HCT116 (cell line): ENCODE results near the gene ADARB2. TPM values are rescaled to one million over a fixed set of nuclear protein-coding genes. Genes with fewer than 3 reads are reported as not detected.

Experiments
- ATAC-seq: fragments of 200-7000 bp; cut with Tn5 transposase; 2 replicates; pipeline ENCODE4 v1.9.1; 2020; ENCODE audit warnings: mild to moderate bottlenecking, moderate library complexity
- BruUV-seq: library from RNA; stranded (reverse); fragments of 400-500 nt; replicated peaks from 2 replicates; lab custom pipeline; 2021; lab: Mats Ljungman, UMichigan
- CTCF ChIA-PET: fragments of 300-600 bp; sonication (Branson Sonifier 250); formaldehyde crosslinking; loops from one replicate; lab custom pipeline; 2021; ENCODE audit warnings: antibody characterized with exemption; lab: Charles Lee
- POLR2A ChIA-PET: fragments of 300-600, 350-600 bp; sonication (Branson Sonifier 250); formaldehyde crosslinking; loops from one replicate; lab custom pipeline; 2021; ENCODE audit warnings: antibody characterized with exemption; lab: Charles Lee
- RAD21 ChIA-PET, 2 experiments: fragments of 300-600 bp; sonication (Branson Sonifier 250); formaldehyde crosslinking; loops; one replicate each; lab custom pipeline; 2023; ENCODE audit warnings: low total read pairs in 2 of 2; ENCODE audit not compliant: uncharacterized antibody in 2 of 2, unreplicated experiment in 2 of 2, low non-redundant PET in 1 of 2; lab: Charles Lee
- DNase-seq: peaks from one replicate; pipeline ENCODE4 v3.0.0-alpha.2; 2010; ENCODE audit warnings: low read depth, low spot score
- H2AFZ ChIP-seq: fragments of 200-600 bp; shearing (Covaris generic), sonication (generic); 2 replicates; pipeline ENCODE4 v1.6.1; 2017; ENCODE audit warnings: low read depth, mixed run types, mixed read lengths, antibody characterized with exemption, low read length; ENCODE audit not compliant: poor library complexity, severe bottlenecking
- H3K27ac ChIP-seq: 2 replicates; pipeline ENCODE4 v1.5.1; 2012; ENCODE audit warnings: low read depth, low read length
- H3K27me3 ChIP-seq: fragments of 200-600 bp; sonication (generic); 2 replicates; pipeline ENCODE4 v1.6.1; 2016; ENCODE audit warnings: mixed run types, low read length, mixed read lengths; ENCODE audit not compliant: insufficient read depth
- H3K36me3 ChIP-seq, 2 experiments: fragments of 200-500 bp in 1 of 2; fragments of 200-600 bp in 1 of 2; sonication (Bioruptor generic) in 1 of 2; sonication (generic) in 1 of 2; 2 replicates each; pipeline versions ENCODE4 v1.5.1 to v1.6.1; 2014 to 2016; ENCODE audit warnings: low read length in 2 of 2, inconsistent platforms in 1 of 2, mixed read lengths in 1 of 2, mixed run types in 1 of 2; ENCODE audit not compliant: insufficient read depth in 2 of 2, control insufficient read depth in 1 of 2
- H3K4me1 ChIP-seq, 2 experiments: fragments of 200-600 bp in 1 of 2; sonication (generic) in 1 of 2; 2 replicates each; pipeline versions ENCODE4 v1.5.1 to v1.6.1; 2012 to 2017; ENCODE audit warnings: low read length in 2 of 2, inconsistent platforms in 1 of 2, mild to moderate bottlenecking in 1 of 2, mixed read lengths in 1 of 2, mixed run types in 1 of 2, moderate library complexity in 1 of 2; ENCODE audit not compliant: insufficient read depth in 2 of 2, control insufficient read depth in 1 of 2
- H3K4me2 ChIP-seq: fragments of 200-600 bp; sonication (generic); 2 replicates; pipeline ENCODE4 v1.6.1; 2017; ENCODE audit warnings: mixed run types, low read length, mixed read lengths
- H3K4me3 ChIP-seq, 2 experiments: fragments of 200-600 bp in 1 of 2; sonication (generic) in 1 of 2; replicated peaks in 1 of 2; 2 replicates each; pipeline ENCODE4 v1.5.1; 2011 to 2016; ENCODE audit warnings: low read length in 2 of 2, control low read depth in 1 of 2, low read depth in 1 of 2, mild to moderate bottlenecking in 1 of 2, mixed read lengths in 1 of 2, mixed run types in 1 of 2
- H3K79me2 ChIP-seq: fragments of 200-600 bp; sonication (generic); 2 replicates; pipeline ENCODE4 v1.6.1; 2017; ENCODE audit warnings: mild to moderate bottlenecking, mixed run types, low read length, moderate library complexity, mixed read lengths; ENCODE audit not compliant: insufficient read depth
- H3K9ac ChIP-seq: fragments of 200-600 bp; sonication (generic); 2 replicates; pipeline ENCODE4 v1.6.1; 2016; ENCODE audit warnings: low read length, mixed read lengths
- H3K9me2 ChIP-seq: fragments of 200-600 bp; sonication (generic), shearing (Covaris generic); 2 replicates; pipeline ENCODE4 v1.6.1; 2017; ENCODE audit warnings: mixed run types, mild to moderate bottlenecking, moderate library complexity; ENCODE audit not compliant: insufficient read depth
- H3K9me3 ChIP-seq, 2 experiments: fragments of 200-500 bp in 1 of 2; fragments of 200-600 bp in 1 of 2; sonication (Bioruptor generic) in 1 of 2; sonication (generic) in 1 of 2; 2 replicates each; pipeline ENCODE4 v1.6.1; 2014 to 2017; ENCODE audit warnings: low read length in 2 of 2, mixed read lengths in 2 of 2, inconsistent platforms in 1 of 2, low read depth in 1 of 2, mild to moderate bottlenecking in 1 of 2, mixed run types in 1 of 2, moderate library complexity in 1 of 2; ENCODE audit not compliant: control insufficient read depth in 1 of 2, insufficient read depth in 1 of 2
- H4K20me1 ChIP-seq: fragments of 200-600 bp; sonication (generic), shearing (Covaris generic); 2 replicates; pipeline ENCODE4 v1.6.1; 2017; ENCODE audit warnings: mixed run types, mild to moderate bottlenecking, moderate library complexity; ENCODE audit not compliant: insufficient read depth
- CEBPB ChIP-seq: IDR thresholded peaks from 2 replicates; pipeline ENCODE4 v1.6.1; 2012; ENCODE audit warnings: low read depth
- EZH2 ChIP-seq: fragments of 200-600 bp; sonication (generic); IDR thresholded peaks from 2 replicates; pipeline ENCODE4 v1.6.1; 2017; ENCODE audit warnings: antibody characterized with exemption, mixed run types
- JUND ChIP-seq: IDR thresholded peaks from 2 replicates; pipeline ENCODE4 v1.6.1; 2012
- RAD21 ChIP-seq: IDR thresholded peaks from 2 replicates; pipeline ENCODE4 v1.6.1; 2012; ENCODE audit warnings: low read depth, mild to moderate bottlenecking
- SIN3A ChIP-seq: IDR thresholded peaks from 2 replicates; pipeline ENCODE4 v1.6.1; 2012; ENCODE audit warnings: low read depth
- SP1 ChIP-seq: IDR thresholded peaks from 2 replicates; pipeline ENCODE4 v1.6.1; 2012; ENCODE audit warnings: low read depth
- YY1 ChIP-seq: IDR thresholded peaks from 2 replicates; pipeline ENCODE4 v1.6.1; 2011; ENCODE audit warnings: low read length, low read depth, moderate library complexity, mild to moderate bottlenecking; ENCODE audit not compliant: insufficient replicate concordance; ENCODE audit errors: extremely low read depth
- ZFX ChIP-seq: fragments of 450-650 bp; IDR thresholded peaks from 2 replicates; pipeline ENCODE4 v1.6.1; 2017
- intact Hi-C: fragments of 100-400 bp; cut with micrococcal nuclease; formaldehyde crosslinking; loops from 2 replicates; pipeline ENCODE4 v1.10.0; 2022
- total RNA-seq: library from RNA; stranded (reverse); gene quantifications from one replicate; pipeline ENCODE4 v1.2.1, GENCODE V29; 2021; ENCODE audit not compliant: unreplicated experiment
- TF ChIP-seq, protein P1 (sequence below): IDR thresholded peaks from 2 replicates; pipeline ENCODE4 v1.6.1; 2011; ENCODE audit warnings: mild to moderate bottlenecking, low read length, moderate library complexity; ENCODE audit not compliant: insufficient replicate concordance; ENCODE audit errors: extremely low read depth
- TF ChIP-seq, protein P2 (sequence below): IDR thresholded peaks from 2 replicates; pipeline ENCODE4 v1.6.1; 2012; ENCODE audit warnings: low read depth

ADARB2 gene
- total RNA-seq, 1 experiment from 2014 or later, result not detected

DNA sequence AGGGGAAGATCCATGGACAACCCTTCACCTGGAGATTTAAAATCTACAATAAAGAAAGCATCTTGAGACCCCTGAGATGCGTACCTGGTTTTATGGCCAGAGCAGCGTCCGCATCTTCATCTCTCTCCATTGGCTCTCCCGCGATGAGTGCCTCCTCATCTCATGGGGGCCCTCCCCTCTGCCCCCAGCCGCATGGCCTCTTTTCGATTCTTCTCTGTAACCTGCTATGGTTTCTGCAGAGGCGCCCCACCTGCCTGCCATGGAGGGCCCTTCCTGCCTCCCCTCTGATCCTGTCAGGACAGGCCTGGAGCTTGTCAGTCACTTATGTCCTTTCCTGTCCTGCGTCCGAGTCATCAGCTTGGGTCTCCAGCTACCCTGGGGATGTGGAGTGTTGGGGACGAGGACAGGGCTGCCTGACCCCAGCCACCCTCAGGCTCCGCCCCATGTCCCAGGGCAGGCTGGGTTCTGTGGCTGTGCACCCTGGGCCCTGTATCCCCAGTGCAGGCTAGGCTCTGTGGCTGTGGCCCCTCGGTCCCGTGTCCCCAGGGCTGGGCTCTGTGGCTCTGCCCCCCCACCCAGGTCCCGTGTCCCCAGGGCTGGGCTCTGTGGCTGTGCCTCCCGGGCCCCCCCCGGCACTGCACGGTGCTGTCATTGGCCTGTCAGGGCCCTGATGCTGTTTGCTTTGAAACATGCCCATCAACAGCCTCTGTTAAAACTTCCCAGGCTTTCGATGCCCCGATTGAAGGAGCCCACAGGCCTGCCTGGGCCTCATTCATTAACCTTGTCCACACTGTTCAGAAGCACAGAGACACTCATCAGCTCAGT, 581.3 kb downstream of the ADARB2 start:
- H3K27me3 ChIP-seq, result peaks cover 3% of the 10 kb centered on the region; the same call in 1 of the 2 replicates
- CTCF ChIA-PET, result no interaction called here

More for the DNA sequence above, 581.3 kb downstream of the ADARB2 start:
- Histone ChIP-seq H3K9ac (no peak overlapping the region), H3K4me3 (no peak overlapping the region), H4K20me1 (no peaks in the 10 kb centered on the region), H3K79me2 (no peaks in the 10 kb centered on the region), H3K4me2 (no peak overlapping the region), H3K27ac (no peak overlapping the region), H3K36me3 (no peaks in the 10 kb centered on the region), H3K9me3 (no peaks in the 10 kb centered on the region), H3K4me1 (no peaks in the 10 kb centered on the region; a peak in 1 of 4 replicates), H3K9me2 (no peaks in the 10 kb centered on the region), H2AFZ (no peak overlapping the region)
- POLR2A ChIA-PET, result no interaction called here
- intact Hi-C loops, result no loop called here
- ATAC-seq (no peak), DNase-seq (no peak)
- no TSS peak for BruUV-seq
- no peak for TF ChIP-seq EZH2
- no peak for TF ChIP-seq ZFX
- TF ChIP-seq CEBPB, result no peak
- TF ChIP-seq JUND, result no peak
- no peak for TF ChIP-seq SP1
- TF ChIP-seq, protein P1, sequence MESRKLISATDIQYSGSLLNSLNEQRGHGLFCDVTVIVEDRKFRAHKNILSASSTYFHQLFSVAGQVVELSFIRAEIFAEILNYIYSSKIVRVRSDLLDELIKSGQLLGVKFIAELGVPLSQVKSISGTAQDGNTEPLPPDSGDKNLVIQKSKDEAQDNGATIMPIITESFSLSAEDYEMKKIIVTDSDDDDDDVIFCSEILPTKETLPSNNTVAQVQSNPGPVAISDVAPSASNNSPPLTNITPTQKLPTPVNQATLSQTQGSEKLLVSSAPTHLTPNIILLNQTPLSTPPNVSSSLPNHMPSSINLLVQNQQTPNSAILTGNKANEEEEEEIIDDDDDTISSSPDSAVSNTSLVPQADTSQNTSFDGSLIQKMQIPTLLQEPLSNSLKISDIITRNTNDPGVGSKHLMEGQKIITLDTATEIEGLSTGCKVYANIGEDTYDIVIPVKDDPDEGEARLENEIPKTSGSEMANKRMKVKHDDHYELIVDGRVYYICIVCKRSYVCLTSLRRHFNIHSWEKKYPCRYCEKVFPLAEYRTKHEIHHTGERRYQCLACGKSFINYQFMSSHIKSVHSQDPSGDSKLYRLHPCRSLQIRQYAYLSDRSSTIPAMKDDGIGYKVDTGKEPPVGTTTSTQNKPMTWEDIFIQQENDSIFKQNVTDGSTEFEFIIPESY, result no peak
- no peak for TF ChIP-seq RAD21
- TF ChIP-seq, protein P2, sequence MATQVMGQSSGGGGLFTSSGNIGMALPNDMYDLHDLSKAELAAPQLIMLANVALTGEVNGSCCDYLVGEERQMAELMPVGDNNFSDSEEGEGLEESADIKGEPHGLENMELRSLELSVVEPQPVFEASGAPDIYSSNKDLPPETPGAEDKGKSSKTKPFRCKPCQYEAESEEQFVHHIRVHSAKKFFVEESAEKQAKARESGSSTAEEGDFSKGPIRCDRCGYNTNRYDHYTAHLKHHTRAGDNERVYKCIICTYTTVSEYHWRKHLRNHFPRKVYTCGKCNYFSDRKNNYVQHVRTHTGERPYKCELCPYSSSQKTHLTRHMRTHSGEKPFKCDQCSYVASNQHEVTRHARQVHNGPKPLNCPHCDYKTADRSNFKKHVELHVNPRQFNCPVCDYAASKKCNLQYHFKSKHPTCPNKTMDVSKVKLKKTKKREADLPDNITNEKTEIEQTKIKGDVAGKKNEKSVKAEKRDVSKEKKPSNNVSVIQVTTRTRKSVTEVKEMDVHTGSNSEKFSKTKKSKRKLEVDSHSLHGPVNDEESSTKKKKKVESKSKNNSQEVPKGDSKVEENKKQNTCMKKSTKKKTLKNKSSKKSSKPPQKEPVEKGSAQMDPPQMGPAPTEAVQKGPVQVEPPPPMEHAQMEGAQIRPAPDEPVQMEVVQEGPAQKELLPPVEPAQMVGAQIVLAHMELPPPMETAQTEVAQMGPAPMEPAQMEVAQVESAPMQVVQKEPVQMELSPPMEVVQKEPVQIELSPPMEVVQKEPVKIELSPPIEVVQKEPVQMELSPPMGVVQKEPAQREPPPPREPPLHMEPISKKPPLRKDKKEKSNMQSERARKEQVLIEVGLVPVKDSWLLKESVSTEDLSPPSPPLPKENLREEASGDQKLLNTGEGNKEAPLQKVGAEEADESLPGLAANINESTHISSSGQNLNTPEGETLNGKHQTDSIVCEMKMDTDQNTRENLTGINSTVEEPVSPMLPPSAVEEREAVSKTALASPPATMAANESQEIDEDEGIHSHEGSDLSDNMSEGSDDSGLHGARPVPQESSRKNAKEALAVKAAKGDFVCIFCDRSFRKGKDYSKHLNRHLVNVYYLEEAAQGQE, result no peak
- TF ChIP-seq SIN3A, result no peak
- TF ChIP-seq YY1, result no peak
- RAD21 ChIA-PET, result no interaction called here
